Head of caudate nucleus (tissue), 42 donors: ENCODE data around the gene SSPN.

ENCODE experiments used
- DNase-seq, 42 donors: peaks; one replicate each; pipeline versions ENCODE4 v3.0.0 to v3.0.0-alpha.2; 2020 to 2021; ENCODE audit warnings: mixed read lengths in 7 of 42
- intact Hi-C: fragments of 100-400 bp; cut with DNase I; formaldehyde crosslinking; loops from one replicate; pipeline ENCODE4 v1.15.0; 2022

The SSPN gene

GRCh38 chr12:26246483-26247164 lies 51.3 kb downstream of the SSPN start:
- DNase-seq, result no peak
- intact Hi-C loops, result no loop called here

- no peak for DNase-seq
- intact Hi-C loops, result no loop called here
Observed at GRCh38 chr12:26247873-26248272, 52.5 kb downstream of the SSPN start.

GRCh38 chr12:26250801-26251200 lies 55.4 kb downstream of the SSPN start:
- intact Hi-C loops, result no loop called here
- no peak for DNase-seq

- intact Hi-C loops, result no loop called here
- no peak for DNase-seq
Observed at GRCh38 chr12:26251600-26251999, 56.2 kb downstream of the SSPN start.

- no peak for DNase-seq
- intact Hi-C loops, result no loop called here
Observed at GRCh38 chr12:26252946-26253345, 57.6 kb downstream of the SSPN start.

GRCh38 chr12:26255893-26256645 lies 60.7 kb downstream of the SSPN start:
- intact Hi-C loops, result no loop called here
- no peak for DNase-seq

- intact Hi-C loops, result no loop called here
- no peak for DNase-seq
Observed at GRCh38 chr12:26264215-26264838, 69.0 kb downstream of the SSPN start.

GRCh38 chr12:26265606-26266005 lies 70.2 kb downstream of the SSPN start:
- no peak for DNase-seq
- intact Hi-C loops, result no loop called here

GRCh38 chr12:26266881-26267280 lies 71.5 kb downstream of the SSPN start:
- no peak for DNase-seq
- intact Hi-C loops, result no loop called here

- no peak for DNase-seq
- intact Hi-C loops, result no loop called here
Observed at GRCh38 chr12:26268841-26269561, 73.6 kb downstream of the SSPN start.

- no peak for DNase-seq
- intact Hi-C loops, result no loop called here
Observed at GRCh38 chr12:26269562-26270284, 74.3 kb downstream of the SSPN start.

- intact Hi-C loops, result no loop called here
Observed at GRCh38 chr12:26271024-26271423, 75.7 kb downstream of the SSPN start.

GRCh38 chr12:26271889-26272492 lies 76.6 kb downstream of the SSPN start:
- peak in 39 of 42 donors; percentile 26 to 83 (median 56) for DNase-seq
- intact Hi-C loops, result no loop called here

More at GRCh38 chr12:26271024-26271423, 75.7 kb downstream of the SSPN start:
- no peak for DNase-seq

- intact Hi-C loops, result no loop called here
- no peak for DNase-seq
Observed at GRCh38 chr12:26272851-26273250, 77.5 kb downstream of the SSPN start.

- peak in 9 of 42 donors; percentile 13 to 54 (median 31) for DNase-seq
- intact Hi-C loops, result no loop called here
Observed at GRCh38 chr12:26273811-26274210, 78.4 kb downstream of the SSPN start.

GRCh38 chr12:26274441-26275312 lies 79.3 kb downstream of the SSPN start:
- DNase-seq, result peak; percentile 20 to 89 (median 66)
- intact Hi-C loops, result no loop called here

GRCh38 chr12:26275313-26276131 lies 80.1 kb downstream of the SSPN start:
- intact Hi-C loops, result no loop called here
- DNase-seq, result no peak
